ENCODE measurements around the gene GCLC. TPM values are rescaled to one million over a fixed set of nuclear protein-coding genes. Genes with fewer than 3 reads are reported as not detected.

GCLC gene
- total and polyA plus RNA-seq, 2 donors (not counting 1 experiment from before 2014, with no cell fraction given) = 10.7 to 25.8 TPM

- DNase-seq (peak; percentile 14), ATAC-seq (ENCODE audit: low read depth) (no peak)
- Mint-ChIP-seq H3K27me3 (no peaks in the 10 kb centered on the region), H3K9me3 (ENCODE audit: insufficient read depth) (no peaks in the 10 kb centered on the region), H3K4me3 (peak overlapping the region; percentile 13), H3K4me1 (peaks cover 30% of the 10 kb centered on the region), H3K27ac (peak overlapping the region; percentile 16)
- H3K4me3 ChIP-seq (ENCODE audit: control extremely low read depth in 1 of 5, extremely low read depth in 1 of 5, insufficient read depth in 1 of 5, low read depth in 2 of 5, low read length in 4 of 5) = peak overlapping the region in 1 of 5 experiments; percentile 5
- H3K4me2 ChIP-seq (replicated peaks; ENCODE audit: low read depth, low read length, poor library complexity, severe bottlenecking) = peak overlapping the region; percentile 53
- ChIA-PET CTCF (interaction anchor here (0.9 to 1.0 kb wide), 2 partner anchors 13 to 193 kb away, joined by 3 read pairs; partner anchors contain the start of gene GCLC), POLR2A (no interaction called here)
- TF ChIP-seq CTCF (IDR thresholded peaks at IDR 0.05) (no peak), EZH2 (IDR thresholded peaks at IDR 0.05; ENCODE audit: borderline replicate concordance, insufficient read depth, low read depth, low read length, poor library complexity, severe bottlenecking) (no peak)
- H3K27me3 ChIP-seq (replicated peaks in 1 of 4; ENCODE audit: control extremely low read depth in 1 of 4, control insufficient read depth in 3 of 4, insufficient read depth in 4 of 4, low read length in 3 of 4) = no peaks in the 10 kb centered on the region
- H3K4me1 ChIP-seq (ENCODE audit: control insufficient read depth in 2 of 2, insufficient read depth in 2 of 2, low read length in 2 of 2) = peaks cover 7 to 13% of the 10 kb centered on the region in 2 donors
- no peak overlapping the region for H3K27ac ChIP-seq (ENCODE audit: low read length in 2 of 2)
- H3K9me3 ChIP-seq (ENCODE audit: control extremely low read depth in 1 of 3, control insufficient read depth in 2 of 3, insufficient read depth in 1 of 3, low read length in 2 of 3) = peaks cover 0 to 4% (median 0%) of the 10 kb centered on the region in 3 donors
- H3K9ac ChIP-seq (ENCODE audit: low read length) = peak overlapping the region; percentile 46
- 35% methylated on average over 2 of the region's 8 CpGs for WGBS (ENCODE audit: insufficient coverage)
- H3K79me2 ChIP-seq (ENCODE audit: control insufficient read depth, insufficient read depth, low read length) = peaks cover 77% of the 10 kb centered on the region
- H4K20me1 ChIP-seq (ENCODE audit: control insufficient read depth, insufficient read depth, low read length, poor library complexity, severe bottlenecking) = peaks cover 7% of the 10 kb centered on the region
- peak overlapping the region; percentile 52 for H2AFZ ChIP-seq (ENCODE audit: insufficient read depth, low read depth, low read length, poor library complexity, severe bottlenecking)
- no peaks in the 10 kb centered on the region for H3K36me3 ChIP-seq (replicated peaks in 1 of 2; ENCODE audit: control extremely low read depth in 1 of 2, control insufficient read depth in 1 of 2, extremely low read depth in 1 of 2, insufficient read depth in 2 of 2, low read length in 1 of 2)
- intact Hi-C loops (cut with micrococcal nuclease) = no loop called here
Observed at GRCh38 chr6:53532061-53532797, 12.7 kb downstream of the GCLC start.

DNA sequence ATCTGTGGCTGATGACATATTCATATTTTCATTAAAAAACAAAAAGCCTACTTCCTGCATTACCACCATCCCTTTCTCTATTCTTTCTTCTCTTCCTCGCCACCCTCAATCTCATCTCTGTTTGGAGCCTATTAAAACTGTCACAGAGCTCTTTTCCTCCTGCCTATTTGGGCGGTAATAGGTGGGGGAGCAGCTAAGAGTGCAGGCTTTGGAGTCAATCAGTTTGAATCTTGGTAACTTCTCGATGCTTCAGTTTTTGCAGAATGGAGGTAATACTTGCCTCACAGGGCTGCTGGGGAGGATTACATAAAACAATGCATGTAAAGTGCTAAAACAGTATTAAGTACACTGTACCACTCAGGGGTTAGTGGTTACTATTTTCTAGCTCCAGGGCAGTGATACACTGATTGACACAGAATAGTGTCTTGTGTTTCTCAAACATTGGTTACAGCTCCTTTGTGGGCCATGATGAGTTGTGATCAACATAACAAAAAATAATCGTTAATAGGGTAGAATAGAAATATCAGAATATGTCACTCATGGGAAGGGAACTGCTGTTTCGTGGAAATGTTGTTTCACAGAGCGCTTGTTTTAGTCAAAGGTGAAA, 14.0 kb downstream of the GCLC start:
- no peak for DNase-seq
- ChIA-PET POLR2A (no interaction called here), CTCF (interaction anchor here (0.9 to 1.5 kb wide), 2 partner anchors 9 to 121 kb away, joined by 3 read pairs; no protein-coding TSS in a partner anchor)
- H3K4me2 ChIP-seq (replicated peaks; ENCODE audit: low read depth, low read length, poor library complexity, severe bottlenecking) = no peak overlapping the region
- no peaks in the 10 kb centered on the region for H3K27me3 ChIP-seq (replicated peaks in 1 of 4; ENCODE audit: control extremely low read depth in 1 of 4, control insufficient read depth in 3 of 4, insufficient read depth in 4 of 4, low read length in 3 of 4)
- WGBS (ENCODE audit: insufficient coverage) = 72% methylated on average over 2 of the region's 6 CpGs
- H3K79me2 ChIP-seq (ENCODE audit: control insufficient read depth, insufficient read depth, low read length) = peaks cover 70% of the 10 kb centered on the region
- Mint-ChIP-seq H3K27me3 (no peaks in the 10 kb centered on the region), H3K27ac (no peak overlapping the region), H3K4me1 (peaks cover 31% of the 10 kb centered on the region), H3K9me3 (ENCODE audit: insufficient read depth) (no peaks in the 10 kb centered on the region), H3K4me3 (no peak overlapping the region)
- H3K9me3 ChIP-seq (ENCODE audit: control extremely low read depth in 1 of 3, control insufficient read depth in 2 of 3, insufficient read depth in 1 of 3, low read length in 2 of 3) = peaks cover 0 to 4% (median 0%) of the 10 kb centered on the region in 3 donors
- no peaks in the 10 kb centered on the region for H3K36me3 ChIP-seq (replicated peaks in 1 of 2; ENCODE audit: control extremely low read depth in 1 of 2, control insufficient read depth in 1 of 2, extremely low read depth in 1 of 2, insufficient read depth in 2 of 2, low read length in 1 of 2)
- TF ChIP-seq EZH2 (IDR thresholded peaks at IDR 0.05; ENCODE audit: borderline replicate concordance, insufficient read depth, low read depth, low read length, poor library complexity, severe bottlenecking) (no peak), CTCF (IDR thresholded peaks at IDR 0.05) (no peak)
- no peak overlapping the region for H3K9ac ChIP-seq (ENCODE audit: low read length)
- intact Hi-C loops (cut with micrococcal nuclease) = no loop called here
- peaks cover 7% of the 10 kb centered on the region for H4K20me1 ChIP-seq (ENCODE audit: control insufficient read depth, insufficient read depth, low read length, poor library complexity, severe bottlenecking)
- H3K4me1 ChIP-seq (ENCODE audit: control insufficient read depth in 2 of 2, insufficient read depth in 2 of 2, low read length in 2 of 2) = peaks cover 7 to 13% of the 10 kb centered on the region in 2 donors
- ATAC-seq (ENCODE audit: low read depth) = no peak
- no peak overlapping the region for H2AFZ ChIP-seq (ENCODE audit: insufficient read depth, low read depth, low read length, poor library complexity, severe bottlenecking)
- no peak overlapping the region for H3K4me3 ChIP-seq (ENCODE audit: control extremely low read depth in 1 of 5, extremely low read depth in 1 of 5, insufficient read depth in 1 of 5, low read depth in 2 of 5, low read length in 4 of 5)
- no peak overlapping the region for H3K27ac ChIP-seq (ENCODE audit: low read length in 2 of 2)

Data from B cell (primary cell).